Bone marrow (tissue), 2 donors: ENCODE data around the gene AFF2.

ENCODE experiments used
- DNase-seq, 2 donors: peaks; one replicate each; lab custom pipeline; 2025; lab: John Stamatoyannopoulos, UW

Gene AFF2

GRCh38 chrX:148588649-148589310, 88.4 kb downstream of the AFF2 start:
- no peak for DNase-seq

- DNase-seq: no peak
These were observed 92.2 kb downstream of the AFF2 start for GRCh38 chrX:148592595-148592994.

- no peak for DNase-seq
These were observed 92.7 kb downstream of the AFF2 start for GRCh38 chrX:148593146-148593545.

GRCh38 chrX:148593987-148594386, 93.6 kb downstream of the AFF2 start:
- no peak for DNase-seq

GRCh38 chrX:148599404-148599803, 99.0 kb downstream of the AFF2 start:
- no peak for DNase-seq

- no peak for DNase-seq
These were observed 99.7 kb downstream of the AFF2 start for GRCh38 chrX:148600131-148600530.

GRCh38 chrX:148600581-148600980, 100.2 kb downstream of the AFF2 start:
- DNase-seq: no peak

- DNase-seq: no peak
These were observed 100.6 kb downstream of the AFF2 start for GRCh38 chrX:148601034-148601433.

GRCh38 chrX:148609515-148610327, 109.3 kb downstream of the AFF2 start:
- DNase-seq: no peak

- no peak for DNase-seq
These were observed 109.9 kb downstream of the AFF2 start for GRCh38 chrX:148610328-148610698.

GRCh38 chrX:148611993-148612392, 111.6 kb downstream of the AFF2 start:
- DNase-seq: no peak

- DNase-seq: no peak
These were observed 112.0 kb downstream of the AFF2 start for GRCh38 chrX:148612431-148612830.

- DNase-seq: no peak
These were observed 113.2 kb downstream of the AFF2 start for GRCh38 chrX:148613636-148614035.

GRCh38 chrX:148615491-148615890, 115.1 kb downstream of the AFF2 start:
- no peak for DNase-seq

GRCh38 chrX:148618470-148619445, 118.3 kb downstream of the AFF2 start:
- no peak for DNase-seq

GRCh38 chrX:148620023-148620422, 119.6 kb downstream of the AFF2 start:
- no peak for DNase-seq

- DNase-seq: no peak
These were observed 124.6 kb downstream of the AFF2 start for GRCh38 chrX:148624951-148625474.

GRCh38 chrX:148628621-148629020, 128.2 kb downstream of the AFF2 start:
- DNase-seq: no peak

GRCh38 chrX:148629434-148629833, 129.0 kb downstream of the AFF2 start:
- DNase-seq: no peak

GRCh38 chrX:148632444-148632843, 132.0 kb downstream of the AFF2 start:
- no peak for DNase-seq

GRCh38 chrX:148633218-148633908, 132.9 kb downstream of the AFF2 start:
- DNase-seq: no peak

GRCh38 chrX:148634591-148634990, 134.2 kb downstream of the AFF2 start:
- no peak for DNase-seq
